GM12878 (cell line): ENCODE data around the gene ATXN7L1. TPM values are rescaled to one million over a fixed set of nuclear protein-coding genes. Genes with fewer than 3 reads are reported as not detected.

ENCODE experiments used
- ATAC-seq: fragments of 200-7000 bp; cut with Tn5 transposase; 3 replicates; pipeline ENCODE4 v1.9.1; 2020; ENCODE audit warnings: mild to moderate bottlenecking, moderate library complexity
- BruUV-seq: library from RNA; stranded (reverse); fragments of 400-500 nt; replicated peaks from 2 replicates; lab custom pipeline; 2021; lab: Mats Ljungman, UMichigan
- CTCF ChIA-PET: fragments of 300-600 bp; sonication (Branson Sonifier 250); formaldehyde crosslinking; extraction: SDS; loops from one replicate; lab custom pipeline; 2021; ENCODE audit warnings: inconsistent platforms; lab: Yijun Ruan, JAX
- POLR2A ChIA-PET: fragments of 350-600 bp; formaldehyde crosslinking; extraction: SDS; loops from one replicate; lab custom pipeline; 2021; ENCODE audit warnings: inconsistent platforms; lab: Charles Lee
- RAD21 ChIA-PET: fragments of 300-600 bp; sonication (Branson Sonifier 250); formaldehyde crosslinking; loops from one replicate; lab custom pipeline; 2023; ENCODE audit warnings: antibody characterized with exemption; ENCODE audit not compliant: unreplicated experiment; lab: Charles Lee
- SMC1A ChIA-PET: fragments of 300-600 bp; sonication (Branson Sonifier 250); formaldehyde crosslinking; loops from one replicate; lab custom pipeline; 2023; ENCODE audit not compliant: unreplicated experiment, uncharacterized antibody; lab: Charles Lee
- DNase-seq: peaks from one replicate; pipeline ENCODE4 v3.0.0-alpha.2; 2011; ENCODE audit warnings: low read depth, low spot score
- FAIRE-seq: peaks from 3 replicates; lab custom pipeline; 2011; peaks lifted over from hg19 to GRCh38; lab: Jason Lieb, UNC
- H2AFZ ChIP-seq: 2 replicates; pipeline ENCODE4 v1.6.0; 2011; ENCODE audit warnings: low read depth, low read length, control low read depth; ENCODE audit not compliant: control insufficient read depth
- H3K27ac ChIP-seq: 2 replicates; pipeline ENCODE4 v1.5.1; 2011; ENCODE audit warnings: control low read depth; ENCODE audit not compliant: control insufficient read depth, insufficient read depth
- H3K27me3 ChIP-seq, 2 experiments: replicated peaks in 1 of 2; 2 replicates each; pipeline versions ENCODE4 v1.6.0 to v1.6.1; 2011; ENCODE audit warnings: low read length in 1 of 2; ENCODE audit not compliant: control insufficient read depth in 2 of 2, insufficient read depth in 2 of 2
- H3K36me3 ChIP-seq, 2 experiments: 2 replicates each; pipeline ENCODE4 v1.5.1; 2011; ENCODE audit warnings: low read length in 1 of 2; ENCODE audit not compliant: control insufficient read depth in 2 of 2, insufficient read depth in 2 of 2
- H3K4me1 ChIP-seq: 2 replicates; pipeline ENCODE4 v1.6.1; 2011; ENCODE audit warnings: mild to moderate bottlenecking, low read length, moderate library complexity, mixed read lengths; ENCODE audit not compliant: control insufficient read depth, insufficient read depth
- H3K4me2 ChIP-seq: 2 replicates; pipeline ENCODE4 v1.6.0; 2011; ENCODE audit warnings: control low read depth; ENCODE audit not compliant: control insufficient read depth, insufficient read depth
- H3K4me3 ChIP-seq: fragments of 200-600 bp; sonication (generic); 2 replicates; pipeline ENCODE4 v1.5.1; 2016
- H3K79me2 ChIP-seq: 2 replicates; pipeline ENCODE4 v1.6.0; 2011; ENCODE audit warnings: low read length; ENCODE audit not compliant: control insufficient read depth, insufficient read depth
- H3K9ac ChIP-seq: 2 replicates; pipeline ENCODE4 v1.8.0; 2011; ENCODE audit warnings: low read length, control low read depth, mixed read lengths; ENCODE audit not compliant: control insufficient read depth, insufficient read depth
- H3K9me3 ChIP-seq: replicated peaks from 3 replicates; pipeline ENCODE4 v1.5.1; 2011; ENCODE audit warnings: mild to moderate bottlenecking, low read length; ENCODE audit not compliant: control insufficient read depth, insufficient read depth
- H4K20me1 ChIP-seq: 2 replicates; pipeline ENCODE4 v1.6.0; 2011; ENCODE audit not compliant: control insufficient read depth, insufficient read depth
- ATF2 ChIP-seq: IDR thresholded peaks from 2 replicates; pipeline ENCODE4 v1.6.1; 2012; ENCODE audit warnings: low read length, inconsistent platforms
- CEBPB ChIP-seq, 2 experiments: fragments of 150-350 bp in 1 of 2; IDR thresholded peaks; 2 replicates each; pipeline ENCODE4 v1.6.1; 2012 to 2014; ENCODE audit warnings: low read depth in 2 of 2, low read length in 2 of 2, borderline replicate concordance in 1 of 2, inconsistent platforms in 1 of 2
- ELK1 ChIP-seq: IDR thresholded peaks from 2 replicates; pipeline ENCODE4 v1.6.1; 2012; ENCODE audit warnings: low read depth, low read length, improper control_type of control experiment
- HDGF ChIP-seq: fragments of 450-650 bp; IDR thresholded peaks from 2 replicates; pipeline ENCODE4 v1.6.1; 2016; ENCODE audit warnings: antibody characterized with exemption
- MXI1 ChIP-seq: fragments of 150-350 bp; IDR thresholded peaks from 2 replicates; pipeline ENCODE4 v1.6.1; 2011; ENCODE audit warnings: low read depth, mild to moderate bottlenecking, inconsistent platforms, low read length, improper control_type of control experiment
- RCOR1 ChIP-seq: conservative IDR thresholded peaks from 2 replicates; pipeline ENCODE4 v1.6.1; 2012; ENCODE audit warnings: low read depth, low read length, improper control_type of control experiment
- RELA ChIP-seq: fragments of 450-650 bp; IDR thresholded peaks from 2 replicates; pipeline ENCODE4 v1.8.0; 2014; ENCODE audit warnings: borderline replicate concordance; ENCODE audit not compliant: partially characterized antibody
- RUNX3 ChIP-seq: IDR thresholded peaks from 2 replicates; pipeline ENCODE4 v1.6.1; 2012; ENCODE audit warnings: low read length, inconsistent platforms
- STAT1 ChIP-seq: fragments of 450-650 bp; conservative IDR thresholded peaks from 2 replicates; pipeline ENCODE4 v1.6.1; 2014; ENCODE audit warnings: antibody characterized with exemption, mild to moderate bottlenecking
- SUZ12 ChIP-seq: fragments of 200-600 bp; sonication (generic); IDR thresholded peaks from one replicate; pipeline ENCODE4 v1.6.1; 2018; ENCODE audit warnings: antibody characterized with exemption, mild to moderate bottlenecking; ENCODE audit not compliant: unreplicated experiment
- YY1 ChIP-seq: IDR thresholded peaks from 2 replicates; pipeline ENCODE4 v1.6.1; 2011; ENCODE audit warnings: low read depth, mild to moderate bottlenecking, low read length
- in situ Hi-C: fragments of 300-500 bp; cut with MboI; formaldehyde crosslinking; loops from 9 replicates; pipeline ENCODE4 v1.14.3; 2018; ENCODE audit warnings: mixed read lengths
- intact Hi-C: fragments of 100-400 bp; cut with micrococcal nuclease; formaldehyde crosslinking; loops from one replicate; pipeline ENCODE4 v1.14.2; 2022; ENCODE audit not compliant: unreplicated experiment
- polyA plus RNA-seq, 11 experiments: library from polyadenylated mRNA; depleted of rRNA in 4 of 11; unstranded in 6 of 11; stranded (reverse) in 5 of 11; fragments of >200 nt; fragmentation: Nextera tagmentation in 4 of 11; fragmentation: Illumina TruSeq in 1 of 11; extraction: Ambion mirVana in 4 of 11; extraction: Trizol in 1 of 11; gene quantifications; 1 replicate in 1 of 11; 2 replicates in 10 of 11; pipeline versions ENCODE4 v1.2.1 to v1.2.3, GENCODE V29; 2011 to 2016; ENCODE audit warnings: inconsistent platforms in 2 of 11, missing spikeins in 2 of 11, low read depth in 1 of 11
- total RNA-seq, 4 experiments: library from RNA; depleted of rRNA in 3 of 4; stranded (reverse); fragments of >200 nt in 3 of 4; fragmentation: Illumina TruSeq in 1 of 4; extraction: Trizol in 1 of 4; gene quantifications; 2 replicates each; pipeline versions ENCODE4 v1.2.1 to v1.2.3, GENCODE V29; 2013 to 2021

The ATXN7L1 gene
- total and polyA plus RNA-seq, 10 of the 15 experiments (the other 5 are each of a cell fraction or from before 2014, with no cell fraction given), result 0.40 to 2.9 (median 1.2) TPM

GRCh38 chr7:105580022-105580740, 296.2 kb downstream of the ATXN7L1 start (continued):
- TF ChIP-seq ATF2 (no peak), RELA (no peak), SUZ12 (no peak), STAT1 (no peak)

- ChIA-PET SMC1A (interaction anchor here (1.5 kb wide), 1 partner anchor 13 kb away, joined by 4 read pairs; no protein-coding TSS in a partner anchor), RAD21 (no interaction called here), CTCF (no interaction called here), POLR2A (no interaction called here)
- no peaks in the 10 kb centered on the region for H3K27me3 ChIP-seq
- H3K4me1 ChIP-seq, result no peaks in the 10 kb centered on the region
- no peak for FAIRE-seq
- ATAC-seq, result no peak
- H3K27ac ChIP-seq, result no peak overlapping the region
- H3K9me3 ChIP-seq, result no peaks in the 10 kb centered on the region; the same call in 2 of the 3 replicates
- no peaks in the 10 kb centered on the region for H4K20me1 ChIP-seq
- no peak overlapping the region for H2AFZ ChIP-seq
- no peak for TF ChIP-seq MXI1
- no peak for TF ChIP-seq ELK1
- TF ChIP-seq CEBPB (IDR thresholded peaks at IDR 0.05; ENCODE audit: borderline replicate concordance in 1 of 2, low read depth in 2 of 2, low read length in 2 of 2), result no peak
- TF ChIP-seq YY1, result no peak
- no peak for TF ChIP-seq RUNX3
- TF ChIP-seq HDGF, result no peak
- no peak for TF ChIP-seq RCOR1
- intact Hi-C loops (no loop called here), in situ Hi-C loops (no loop called here)
- no peaks in the 10 kb centered on the region for H3K36me3 ChIP-seq
- no peak overlapping the region for H3K4me3 ChIP-seq
- no peak overlapping the region for H3K9ac ChIP-seq
- H3K4me2 ChIP-seq, result no peak overlapping the region
- BruUV-seq, result no TSS peak
- no peak for DNase-seq
- H3K79me2 ChIP-seq, result no peaks in the 10 kb centered on the region
Measured at GRCh38 chr7:105578496-105578895, 297.9 kb downstream of the ATXN7L1 start.
